ENCODE results near the gene SIPA1L3.

Gene SIPA1L3

GRCh38 chr19:37941782-37942515 lies 34.9 kb downstream of the SIPA1L3 start:
- in situ Hi-C loops (cut with HindIII; ENCODE audit: low sequenced_read_pairs): no loop called here

DNA sequence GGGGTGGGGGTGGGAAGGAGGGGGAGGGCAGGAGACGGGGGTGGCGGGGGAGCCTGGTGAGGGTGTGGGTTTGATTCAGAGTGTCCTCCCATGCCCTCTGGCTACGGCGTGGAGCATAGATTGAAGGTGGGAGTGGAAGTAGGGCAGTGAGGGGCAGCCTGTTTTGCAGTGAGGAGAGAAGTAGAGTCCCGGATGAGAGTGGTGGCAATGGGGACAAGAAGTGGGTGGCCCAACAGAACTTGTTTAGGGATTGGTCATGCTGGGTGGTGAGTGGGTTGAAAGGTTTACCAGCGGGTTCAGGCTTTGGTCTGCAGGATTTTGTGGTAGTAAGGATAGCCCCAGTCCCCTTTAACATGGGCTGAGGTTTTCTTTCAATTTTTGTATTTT lies 35.5 kb downstream of the SIPA1L3 start:
- in situ Hi-C loops (cut with HindIII; ENCODE audit: low sequenced_read_pairs): no loop called here

DNA sequence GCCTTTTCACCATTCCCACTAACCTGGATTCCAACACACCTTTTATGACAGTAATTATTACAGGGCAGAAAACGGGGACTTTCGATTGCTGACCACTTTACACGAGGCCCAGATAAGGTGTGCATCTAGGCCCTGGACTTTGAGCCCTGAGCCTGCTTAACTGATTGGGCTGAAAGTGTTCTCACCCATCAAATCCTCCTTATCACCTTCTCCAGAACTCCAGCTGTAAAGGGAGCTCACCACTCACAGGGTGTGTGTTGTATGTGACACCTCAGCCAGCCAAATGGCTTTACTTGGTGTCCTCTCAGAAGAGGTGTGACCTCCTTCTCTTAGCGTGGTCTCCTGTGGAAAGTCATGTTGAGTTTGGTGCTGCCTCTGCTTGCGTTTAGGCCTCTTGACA lies 36.5 kb downstream of the SIPA1L3 start:
- in situ Hi-C loops (cut with HindIII; ENCODE audit: low sequenced_read_pairs): no loop called here

DNA sequence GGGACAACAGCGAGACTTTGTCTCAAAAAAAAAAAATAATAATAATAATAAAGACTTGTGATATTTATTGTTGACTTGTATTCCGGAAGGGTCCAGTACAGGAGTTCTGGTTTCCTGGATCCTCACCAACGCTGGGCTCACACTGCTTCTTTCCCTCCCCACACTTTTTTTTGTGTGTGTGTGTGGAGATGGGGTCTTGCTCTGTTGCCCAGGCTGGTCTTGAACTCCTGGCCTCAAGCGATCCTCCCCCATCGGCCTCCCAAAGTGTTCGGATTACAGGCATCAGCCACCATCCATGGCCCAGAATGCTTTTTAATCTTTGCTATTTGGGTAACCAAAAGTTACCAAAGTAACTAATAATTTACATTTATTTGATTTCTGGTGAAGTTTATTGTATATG lies 39.1 kb downstream of the SIPA1L3 start:
- in situ Hi-C loops (cut with HindIII; ENCODE audit: low sequenced_read_pairs): no loop called here

GRCh38 chr19:37947778-37948177 lies 40.8 kb downstream of the SIPA1L3 start:
- in situ Hi-C loops (cut with HindIII; ENCODE audit: low sequenced_read_pairs): no loop called here

- in situ Hi-C loops (cut with HindIII; ENCODE audit: low sequenced_read_pairs): no loop called here
Measured at GRCh38 chr19:37948362-37948761, 41.4 kb downstream of the SIPA1L3 start.

DNA sequence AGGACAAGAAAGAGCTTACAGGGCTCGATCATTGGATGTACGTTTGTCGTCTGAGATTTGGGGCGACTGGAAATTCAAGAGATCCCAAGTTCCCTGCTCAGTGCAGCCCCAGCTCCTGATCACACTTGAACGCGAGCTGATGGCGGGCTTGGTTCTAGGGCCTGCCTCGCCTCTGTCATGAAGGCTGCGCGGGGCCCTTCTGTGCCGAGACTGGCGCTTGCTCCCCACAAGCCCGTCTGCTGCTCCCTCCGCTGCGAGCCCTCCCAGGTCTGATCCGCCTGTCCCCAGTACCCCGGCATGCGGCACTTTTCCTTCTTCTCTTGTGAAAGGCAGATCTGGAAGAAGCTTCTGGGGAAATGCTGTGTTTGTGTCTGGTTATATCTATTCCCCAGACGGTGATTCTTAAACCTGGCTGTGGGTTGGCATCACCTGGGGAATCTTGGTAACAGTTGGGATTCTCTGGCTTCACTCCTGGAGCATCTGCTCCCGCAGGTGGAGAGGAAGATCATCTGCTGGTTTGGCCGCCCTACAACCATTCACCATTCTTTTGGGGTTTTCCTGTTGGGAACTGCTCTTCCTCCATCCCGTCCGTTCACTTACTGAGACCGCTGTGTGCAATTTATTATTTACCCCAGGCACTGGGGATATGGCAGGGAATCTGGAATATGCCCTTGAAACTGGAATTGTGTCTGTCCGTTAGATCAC lies 43.6 kb downstream of the SIPA1L3 start:
- in situ Hi-C loops (cut with HindIII; ENCODE audit: low sequenced_read_pairs): loop anchor here (5.0 kb wide), 1 partner anchor 83 kb away; no protein-coding TSS in a partner anchor

DNA sequence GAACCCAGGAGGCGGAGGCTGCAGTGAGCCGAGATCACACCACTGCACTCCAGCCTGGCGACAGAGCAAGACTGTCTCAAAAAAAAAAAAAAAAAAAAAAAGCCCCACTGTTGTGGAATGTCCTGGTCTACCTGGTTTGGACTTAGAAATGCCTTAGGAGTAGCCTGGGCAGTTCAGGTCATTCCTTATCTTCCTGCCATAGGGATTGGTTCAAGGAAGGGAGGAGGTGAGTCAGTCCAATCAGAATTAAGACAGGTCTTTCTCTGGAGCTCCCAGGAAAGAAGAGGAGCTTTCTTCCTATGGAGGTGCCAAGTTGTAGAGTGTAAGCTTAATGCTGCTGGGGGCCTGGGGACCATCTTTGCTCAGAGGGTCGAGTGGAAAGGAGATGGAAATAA lies 44.8 kb downstream of the SIPA1L3 start:
- in situ Hi-C loops (cut with HindIII; ENCODE audit: low sequenced_read_pairs): loop anchor here (5.0 kb wide), 1 partner anchor 85 kb away; no protein-coding TSS in a partner anchor

DNA sequence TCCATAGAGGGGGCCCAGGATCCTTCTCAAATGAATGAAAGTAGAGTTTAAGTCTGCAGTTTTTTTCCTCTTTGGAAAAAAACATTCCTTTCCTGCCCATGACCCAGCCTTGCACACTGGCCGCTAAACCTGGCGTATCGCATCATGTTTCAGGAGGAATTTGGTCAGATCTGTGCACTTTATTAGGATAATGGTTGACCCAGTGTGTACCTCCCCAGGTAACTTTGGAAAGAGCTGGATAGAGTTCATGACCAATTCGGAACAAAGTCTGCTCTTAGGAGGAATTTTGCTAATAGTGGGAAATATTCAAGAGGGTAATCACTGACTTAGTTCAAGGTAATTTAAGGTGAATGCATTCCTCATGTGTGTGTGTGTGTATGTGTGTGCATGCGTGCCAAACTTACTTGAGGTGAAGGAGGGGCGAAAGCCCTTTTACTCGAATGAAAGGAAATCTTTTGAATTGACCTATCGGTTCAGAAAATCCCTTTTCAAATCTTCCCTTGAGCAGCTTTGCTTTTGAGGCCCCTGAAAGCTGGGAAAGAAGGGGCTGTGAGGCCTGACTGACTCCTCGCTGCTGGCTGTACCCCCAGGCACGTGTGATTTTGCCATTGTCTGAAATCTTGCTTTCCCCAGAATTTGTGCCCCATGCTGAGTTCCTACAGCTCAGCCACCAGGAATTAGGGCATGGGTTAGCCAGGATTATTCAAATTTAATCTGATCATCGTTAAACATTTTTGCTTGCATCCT lies 46.3 kb downstream of the SIPA1L3 start:
- in situ Hi-C loops (cut with HindIII; ENCODE audit: low sequenced_read_pairs): loop anchor here (5.0 kb wide), 1 partner anchor 86 kb away; no protein-coding TSS in a partner anchor

GRCh38 chr19:37953918-37954303 lies 46.9 kb downstream of the SIPA1L3 start:
- in situ Hi-C loops (cut with HindIII; ENCODE audit: low sequenced_read_pairs): loop anchor here (5.0 kb wide), 1 partner anchor 87 kb away; no protein-coding TSS in a partner anchor

GRCh38 chr19:37954421-37954874 lies 47.4 kb downstream of the SIPA1L3 start:
- in situ Hi-C loops (cut with HindIII; ENCODE audit: low sequenced_read_pairs): loop anchor here (5.0 kb wide), 1 partner anchor 87 kb away; no protein-coding TSS in a partner anchor

- in situ Hi-C loops (cut with HindIII; ENCODE audit: low sequenced_read_pairs): no loop called here
Measured at GRCh38 chr19:37955986-37956385, 49.0 kb downstream of the SIPA1L3 start.

- in situ Hi-C loops (cut with HindIII; ENCODE audit: low sequenced_read_pairs): no loop called here
Measured at GRCh38 chr19:37957176-37957575, 50.2 kb downstream of the SIPA1L3 start.

- in situ Hi-C loops (cut with HindIII; ENCODE audit: low sequenced_read_pairs): loop anchor here (5.0 kb wide), 3 partner anchors 37 to 173 kb away; no protein-coding TSS in a partner anchor
Measured at GRCh38 chr19:37959665-37960114, 52.7 kb downstream of the SIPA1L3 start.

DNA sequence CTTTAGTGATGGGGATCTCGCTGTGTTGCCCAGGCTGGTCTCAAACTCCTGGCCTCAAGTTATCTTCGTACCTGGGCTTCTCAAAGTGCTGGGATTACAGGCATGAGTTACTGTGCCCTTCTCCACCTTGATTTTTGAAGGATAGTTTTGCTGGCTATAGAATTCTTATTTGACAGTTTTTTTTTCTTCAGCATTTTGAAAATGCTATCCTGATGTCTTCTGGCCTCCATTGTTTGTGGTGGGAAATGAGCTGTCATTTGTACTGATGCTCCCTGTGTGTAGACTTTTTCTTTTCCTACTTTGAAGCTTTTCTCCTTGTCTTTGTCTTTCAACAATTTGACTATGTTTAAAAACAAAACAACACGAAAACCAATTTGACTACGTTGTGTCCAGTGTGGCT lies 54.2 kb downstream of the SIPA1L3 start:
- in situ Hi-C loops (cut with HindIII; ENCODE audit: low sequenced_read_pairs): loop anchor here (5.0 kb wide), 3 partner anchors 39 to 171 kb away; no protein-coding TSS in a partner anchor

DNA sequence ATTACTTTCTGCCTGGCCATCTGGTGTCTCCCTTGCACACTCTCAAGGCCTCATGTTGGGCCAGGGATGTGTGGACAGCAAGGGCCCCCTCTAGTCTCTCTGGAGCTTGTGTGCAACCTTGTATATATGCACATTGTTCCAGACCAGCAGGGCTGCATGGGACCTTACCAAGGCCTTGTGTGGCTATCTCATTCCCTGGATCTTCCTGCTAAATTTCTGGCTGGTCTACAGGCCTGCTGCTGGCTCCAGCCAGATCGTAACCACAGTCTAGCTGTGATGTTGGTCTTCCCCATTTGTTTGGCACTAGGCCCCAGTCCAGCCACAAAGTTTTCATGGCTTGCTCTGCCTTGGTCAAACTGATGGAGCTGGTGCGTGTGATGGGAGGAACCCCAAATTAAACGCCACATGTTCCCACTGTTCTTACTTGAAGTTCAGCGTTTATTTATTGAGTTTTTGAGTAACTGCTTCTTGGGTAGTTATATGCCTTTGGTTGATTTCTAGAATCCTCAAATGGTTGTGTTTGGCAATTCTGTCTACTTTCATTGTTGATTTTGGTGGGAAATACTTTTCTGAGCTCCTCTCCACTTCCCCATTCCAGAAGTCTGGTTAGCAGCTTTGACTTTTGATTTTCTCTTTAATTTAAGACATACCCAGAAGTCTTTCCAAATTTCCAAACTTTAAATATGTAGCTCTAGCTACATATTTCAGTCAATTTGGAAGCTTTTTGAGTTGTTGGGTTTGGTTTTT lies 56.4 kb downstream of the SIPA1L3 start:
- in situ Hi-C loops (cut with HindIII; ENCODE audit: low sequenced_read_pairs): loop anchor here (5.0 kb wide), 3 partner anchors 41 to 169 kb away; no protein-coding TSS in a partner anchor

DNA sequence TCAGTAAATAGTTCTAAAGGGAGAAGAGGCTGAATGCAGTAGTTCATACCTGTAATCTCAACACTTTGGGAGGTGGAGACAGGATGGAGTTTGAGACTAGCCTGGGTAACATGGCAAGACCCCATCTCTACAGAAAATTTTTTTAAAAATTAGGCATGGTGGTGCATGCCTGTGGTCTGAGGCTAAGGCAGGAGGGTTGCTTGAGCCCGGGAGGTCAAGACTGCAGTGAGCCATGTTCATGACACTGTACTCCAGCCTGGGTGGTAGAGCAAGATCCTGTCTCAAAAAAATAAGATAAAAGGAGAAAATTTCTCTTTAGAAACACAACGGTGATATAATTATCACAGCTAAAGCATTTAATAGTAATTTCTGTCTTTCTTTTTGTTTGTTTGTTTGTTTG lies 57.1 kb downstream of the SIPA1L3 start:
- in situ Hi-C loops (cut with HindIII; ENCODE audit: low sequenced_read_pairs): loop anchor here (5.0 kb wide), 3 partner anchors 42 to 168 kb away; no protein-coding TSS in a partner anchor

GRCh38 chr19:37966211-37966661 lies 59.2 kb downstream of the SIPA1L3 start:
- in situ Hi-C loops (cut with HindIII; ENCODE audit: low sequenced_read_pairs): no loop called here

- in situ Hi-C loops (cut with HindIII; ENCODE audit: low sequenced_read_pairs): no loop called here
Measured at GRCh38 chr19:37966662-37967231, 59.7 kb downstream of the SIPA1L3 start.

DNA sequence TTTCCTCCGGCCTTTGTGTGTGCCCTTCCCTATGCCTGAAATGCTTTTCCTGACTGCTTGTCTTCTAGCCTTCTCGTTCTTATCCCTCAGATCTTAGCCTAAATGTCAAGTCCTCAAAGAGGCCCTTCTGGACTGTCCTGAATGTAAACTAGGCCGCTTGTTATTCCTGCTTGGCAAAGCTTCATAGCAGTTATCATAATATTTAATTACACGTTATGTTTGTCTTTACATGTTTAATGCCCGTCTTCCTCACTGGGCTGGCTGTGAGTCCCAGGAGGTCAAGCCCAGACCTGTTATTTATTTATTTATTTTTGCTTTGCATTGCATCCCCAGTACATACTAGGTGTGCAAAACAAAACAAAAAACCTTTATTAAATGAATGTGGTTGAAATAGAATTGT lies 62.7 kb downstream of the SIPA1L3 start:
- in situ Hi-C loops (cut with HindIII; ENCODE audit: low sequenced_read_pairs): no loop called here
